ENCODE results near the gene PLEKHA1.

GRCh38 chr10:122381680-122382079, 7.2 kb downstream of the PLEKHA1 start:
- no peak for TF ChIP-seq CTCF (IDR thresholded peaks at IDR 0.05)
- no peak for TF ChIP-seq POLR2A (IDR thresholded peaks at IDR 0.05)
- TF ChIP-seq POLR2AphosphoS5 (IDR thresholded peaks at IDR 0.05) = no peak

All from prostate gland (tissue), 2 donors.